NB4 (cell line): ENCODE results near the gene ZXDC.

Source experiments
- CTCF ChIP-seq: IDR thresholded peaks from one replicate; pipeline ENCODE4 v1.5.1; 2012; ENCODE audit warnings: low read depth, low read length
- MYC ChIP-seq: IDR thresholded peaks from 2 replicates; pipeline ENCODE4 v1.6.1; 2011; ENCODE audit warnings: low read depth, low read length
- POLR2A ChIP-seq: IDR thresholded peaks from 2 replicates; pipeline ENCODE4 v1.6.1; 2011; ENCODE audit warnings: mild to moderate bottlenecking; ENCODE audit not compliant: insufficient read length; ENCODE audit errors: extremely low read depth

- TF ChIP-seq CTCF = no peak
- TF ChIP-seq POLR2A = no peak
- no peak for TF ChIP-seq MYC
These were observed 38.5 kb upstream of the ZXDC start for GRCh38 chr3:126514161-126514560.
